Activated CD8-positive, alpha-beta T cell treated with anti-CD3 and anti-CD28 coated beads, Interleukin-2, amount 10 ng/mL, durations not matched to agents 7 days and 5 days (primary cell): ENCODE data around the gene PPP1R27. TPM values are rescaled to one million over a fixed set of nuclear protein-coding genes. Genes with fewer than 3 reads are reported as not detected.
"Not testable (repeated sequence)": the region's sequence is repeated elsewhere in the genome, so short reads cannot be mapped to it uniquely, and the experiment has no call there.

Source experiments
- ATAC-seq: fragments of 150-1000 bp; cut with Tn5 transposase; one replicate; pipeline ENCODE4 v1.10.0; 2021; ENCODE audit warnings: moderate library complexity
- CTCF ChIA-PET: fragments of 350-600 bp; sonication (Branson Sonifier 250); formaldehyde crosslinking; loops from one replicate; lab custom pipeline; 2021; ENCODE audit warnings: antibody characterized with exemption; lab: Charles Lee
- POLR2A ChIA-PET: fragments of 350-600 bp; sonication (Branson Sonifier 250); formaldehyde crosslinking; loops from one replicate; lab custom pipeline; 2021; ENCODE audit warnings: antibody characterized with exemption; lab: Charles Lee
- DNase-seq: peaks from one replicate; pipeline ENCODE4 v3.0.0-alpha.2; 2020
- H3K27ac Mint-ChIP-seq: one replicate; pipeline ENCODE4 v1.8.0; 2021; ENCODE audit warnings: mild to moderate bottlenecking, mixed read lengths
- H3K27me3 Mint-ChIP-seq: one replicate; pipeline ENCODE4 v1.8.0; 2021; ENCODE audit warnings: low read depth, mixed read lengths
- H3K36me3 Mint-ChIP-seq: one replicate; pipeline ENCODE4 v1.8.0; 2021; ENCODE audit warnings: low read depth, mixed read lengths
- H3K4me1 Mint-ChIP-seq: one replicate; pipeline ENCODE4 v1.8.0; 2021; ENCODE audit warnings: low read depth, mixed read lengths
- H3K4me3 Mint-ChIP-seq: one replicate; pipeline ENCODE4 v1.8.0; 2021; ENCODE audit warnings: mild to moderate bottlenecking, mixed read lengths
- H3K9me3 Mint-ChIP-seq: one replicate; pipeline ENCODE4 v1.8.0; 2022; ENCODE audit warnings: mixed read lengths; ENCODE audit not compliant: insufficient read depth
- total RNA-seq, 2 experiments: library from RNA; stranded (reverse); gene quantifications; one replicate each; pipeline ENCODE4 v1.2.3, GENCODE V29; 2021

The PPP1R27 gene
- total RNA-seq, 2 experiments from 2014 or later = not detected

DNA sequence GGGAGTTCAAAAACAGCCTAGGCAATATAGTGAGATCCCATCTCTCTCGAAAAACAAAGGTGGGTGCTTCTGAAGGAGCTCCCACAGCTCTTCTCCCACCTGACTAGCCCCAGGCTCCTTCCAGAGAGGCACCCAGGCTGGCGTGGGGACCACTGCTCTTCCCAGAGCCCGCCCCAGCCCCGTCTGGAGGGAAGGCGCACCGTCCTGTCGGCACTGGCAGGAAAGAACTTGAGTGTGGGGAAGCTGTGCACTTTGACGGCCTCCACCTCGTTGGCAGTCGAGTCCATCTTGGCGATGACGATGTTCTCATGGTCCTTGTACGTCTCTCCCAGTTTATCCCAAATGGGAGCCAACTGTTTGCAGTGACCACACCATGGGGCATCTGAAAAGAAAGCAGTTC is 10.5 kb upstream of the PPP1R27 start:
- Mint-ChIP-seq H3K27ac (no peak overlapping the region), H3K9me3 (no peaks in the 10 kb centered on the region), H3K4me1 (no peaks in the 10 kb centered on the region), H3K4me3 (no peak overlapping the region), H3K36me3 (peaks cover 44% of the 10 kb centered on the region), H3K27me3 (no peaks in the 10 kb centered on the region)
- ATAC-seq = no peak
- DNase-seq = no peak
- ChIA-PET CTCF (no interaction called here), POLR2A (no interaction called here)

DNA sequence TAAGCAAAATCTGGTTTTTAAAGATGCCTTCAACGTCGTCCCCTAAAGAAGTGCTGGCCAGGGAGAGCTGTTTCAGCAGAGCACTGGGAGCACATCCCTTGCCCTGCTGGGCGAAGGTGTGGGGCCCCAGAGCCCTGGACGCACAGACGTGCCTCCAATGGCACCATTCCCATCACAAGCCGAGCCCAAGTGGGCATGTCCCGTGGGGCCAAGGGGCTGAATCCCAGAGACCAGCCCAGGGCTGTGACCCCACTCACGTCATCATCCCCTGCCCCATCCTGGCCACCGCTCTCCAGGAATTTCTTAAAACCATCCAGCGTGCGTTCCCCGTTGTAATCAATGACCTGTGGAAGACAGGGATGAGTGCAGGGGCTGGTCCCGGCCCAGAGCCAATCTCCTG is 10.0 kb upstream of the PPP1R27 start:
- DNase-seq = no peak
- H3K4me3 Mint-ChIP-seq = no peak overlapping the region
- H3K9me3 Mint-ChIP-seq = no peaks in the 10 kb centered on the region
- peaks cover 44% of the 10 kb centered on the region for H3K36me3 Mint-ChIP-seq
- ChIA-PET CTCF (no interaction called here), POLR2A (no interaction called here)
- no peaks in the 10 kb centered on the region for H3K27me3 Mint-ChIP-seq
- no peaks in the 10 kb centered on the region for H3K4me1 Mint-ChIP-seq
- no peak overlapping the region for H3K27ac Mint-ChIP-seq
- ATAC-seq = no peak

DNA sequence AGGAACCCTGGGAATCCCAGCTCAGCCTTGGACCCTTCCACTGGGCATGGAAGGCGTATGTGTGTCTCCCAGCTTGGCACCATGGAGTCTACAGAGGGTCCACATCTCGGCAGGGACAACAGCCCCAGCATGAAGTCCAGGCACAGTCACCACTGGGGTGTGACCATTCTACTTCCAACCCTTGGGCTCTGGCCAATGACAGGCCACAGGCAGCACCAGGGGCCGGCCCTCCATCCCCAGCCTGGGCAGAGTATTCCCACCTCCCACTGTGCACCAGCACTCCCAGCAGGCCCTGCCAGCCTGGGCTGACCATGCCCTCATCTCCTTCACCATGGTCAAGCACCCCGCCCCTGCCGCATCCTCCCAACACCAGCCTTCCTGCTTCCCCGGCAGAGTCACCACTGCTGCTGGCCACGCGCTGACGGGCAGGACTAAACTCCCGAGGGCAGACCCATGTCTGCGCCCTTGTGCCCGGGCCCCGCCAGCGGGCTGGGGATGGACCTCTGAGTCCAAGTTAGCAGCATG is 9.5 kb upstream of the PPP1R27 start:
- Mint-ChIP-seq H3K27ac (no peak overlapping the region), H3K4me3 (no peak overlapping the region), H3K9me3 (no peaks in the 10 kb centered on the region), H3K27me3 (no peaks in the 10 kb centered on the region), H3K36me3 (peaks cover 44% of the 10 kb centered on the region), H3K4me1 (no peaks in the 10 kb centered on the region)
- POLR2A ChIA-PET = no interaction called here
- CTCF ChIA-PET = no interaction called here
- ATAC-seq (peak; percentile 5), DNase-seq (no peak)

DNA sequence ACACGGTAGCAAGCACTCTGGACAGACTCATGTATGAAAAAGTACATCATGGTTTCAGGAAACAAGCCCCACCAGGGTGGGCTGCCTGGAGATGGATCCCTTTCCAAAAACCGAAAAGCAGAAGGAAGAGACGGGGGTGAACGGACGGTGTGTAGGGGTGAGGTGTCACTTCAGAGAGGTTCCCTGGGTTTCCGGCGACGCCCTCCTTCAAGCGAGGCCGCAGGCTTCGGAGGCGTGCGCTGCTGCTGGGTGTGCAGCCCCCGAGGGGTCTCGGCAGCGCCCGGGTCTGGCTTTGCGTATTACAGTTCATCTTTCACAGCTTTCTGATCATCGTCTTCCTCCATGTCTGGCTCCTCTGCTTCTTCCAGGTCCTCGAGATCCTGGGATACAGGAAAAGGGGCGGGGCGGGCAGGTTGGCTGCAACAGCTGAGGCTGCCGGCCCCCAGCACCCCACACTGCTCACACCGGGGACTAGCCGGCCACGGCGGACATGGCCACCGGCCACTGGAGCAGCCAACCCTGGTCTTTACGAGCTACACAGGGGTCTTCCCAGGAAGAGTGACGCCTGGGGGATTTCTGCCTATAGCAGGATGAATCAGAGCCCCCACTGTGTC is 9.0 kb upstream of the PPP1R27 start:
- H3K27me3 Mint-ChIP-seq = no peaks in the 10 kb centered on the region
- POLR2A ChIA-PET = no interaction called here
- no peak for ATAC-seq
- CTCF ChIA-PET = no interaction called here
- no peak for DNase-seq
- H3K4me3 Mint-ChIP-seq = no peak overlapping the region
- peaks cover 41% of the 10 kb centered on the region for H3K36me3 Mint-ChIP-seq
- no peaks in the 10 kb centered on the region for H3K4me1 Mint-ChIP-seq
- no peaks in the 10 kb centered on the region for H3K9me3 Mint-ChIP-seq
- H3K27ac Mint-ChIP-seq = no peak overlapping the region

DNA sequence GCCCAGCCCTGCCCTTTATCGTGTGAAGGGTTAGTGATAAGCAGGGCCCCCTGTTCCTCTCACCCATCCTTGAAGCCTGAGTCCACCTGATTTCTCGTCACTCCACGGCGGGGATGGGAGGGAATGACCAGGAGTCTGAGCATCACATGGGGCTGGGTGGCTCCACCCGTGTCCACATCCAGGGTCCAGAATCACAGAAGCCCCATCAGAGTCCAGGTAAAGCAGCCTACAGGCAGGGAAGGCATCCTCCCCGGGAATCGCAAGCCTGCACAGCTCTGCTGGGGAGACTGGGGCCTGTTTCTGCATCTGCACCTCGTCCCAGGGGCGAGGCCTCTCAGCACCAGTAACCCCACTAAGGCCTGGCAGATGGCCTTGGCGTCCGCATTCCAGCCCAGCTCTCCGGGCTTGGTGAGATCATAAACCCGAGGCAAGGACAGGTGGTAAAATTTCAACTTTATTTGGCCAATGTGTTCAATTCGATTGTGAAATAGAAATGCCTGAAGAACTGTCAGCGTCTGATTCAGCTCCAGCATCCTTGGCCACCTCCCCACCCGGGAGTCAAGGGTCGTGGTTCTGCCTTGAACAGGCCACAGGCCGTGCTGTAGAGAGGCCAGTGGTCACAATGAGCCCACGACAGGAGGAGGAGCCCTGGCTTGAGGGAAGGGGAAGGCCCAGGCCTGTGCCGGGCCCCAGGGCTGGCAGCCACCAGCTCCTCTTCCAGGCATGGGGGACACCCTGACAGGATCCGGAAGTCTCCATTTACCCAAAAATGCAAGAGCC is 8.1 kb upstream of the PPP1R27 start:
- Mint-ChIP-seq H3K9me3 (no peaks in the 10 kb centered on the region), H3K4me1 (no peaks in the 10 kb centered on the region), H3K27ac (no peak overlapping the region), H3K36me3 (peaks cover 39% of the 10 kb centered on the region), H3K4me3 (no peak overlapping the region), H3K27me3 (no peaks in the 10 kb centered on the region)
- DNase-seq = no peak
- ChIA-PET CTCF (no interaction called here), POLR2A (interaction anchor here (0.9 kb wide), 1 partner anchor 9 kb away, joined by 4 read pairs; no protein-coding TSS in a partner anchor)
- no peak for ATAC-seq

DNA sequence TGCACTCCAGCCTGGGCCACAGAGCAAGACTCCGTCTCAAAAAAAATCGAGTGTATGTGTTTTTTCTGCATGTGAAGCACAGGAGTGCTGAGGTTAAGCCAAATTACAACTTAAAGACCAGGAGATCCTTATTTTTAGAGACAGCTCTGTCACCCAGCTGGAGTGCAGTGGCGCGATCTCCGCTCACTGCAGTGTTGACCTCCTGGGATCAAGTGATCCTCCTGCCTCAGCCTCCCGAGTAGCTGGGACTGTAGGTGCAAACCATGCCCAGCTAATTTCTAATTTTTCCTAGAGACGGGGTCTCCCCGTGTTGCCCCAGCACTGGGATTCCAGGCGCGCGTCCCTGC is 7.5 kb upstream of the PPP1R27 start:
- ChIA-PET POLR2A (interaction anchor here (0.9 to 1.0 kb wide), 2 partner anchors 10 to 106 kb away, joined by 4 to 5 read pairs; no protein-coding TSS in a partner anchor), CTCF (no interaction called here)
- Mint-ChIP-seq H3K9me3 (no peaks in the 10 kb centered on the region), H3K4me3 (no peak overlapping the region), H3K36me3 (peaks cover 38% of the 10 kb centered on the region), H3K4me1 (no peaks in the 10 kb centered on the region), H3K27me3 (no peaks in the 10 kb centered on the region), H3K27ac (no peak overlapping the region)
- DNase-seq (no peak), ATAC-seq (no peak)

DNA sequence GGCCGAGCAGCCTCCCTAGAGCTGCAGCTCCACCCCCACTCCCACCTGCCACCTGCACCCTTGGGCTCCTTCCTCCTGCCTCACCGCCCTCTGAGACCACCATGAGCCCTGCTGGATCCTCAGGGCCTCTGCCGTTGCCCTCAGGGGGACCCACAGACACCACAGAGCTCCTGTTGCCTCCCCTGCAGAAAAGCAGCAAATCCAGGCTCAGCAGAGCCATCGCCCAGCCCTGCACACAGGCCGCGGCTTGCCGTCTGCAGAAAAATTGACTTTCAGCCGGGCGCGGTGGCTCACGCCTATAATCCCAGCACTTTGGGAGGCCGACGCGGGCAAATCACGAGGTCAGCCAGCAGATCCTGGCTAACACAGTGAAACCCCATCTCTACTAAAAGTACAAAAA is 7.0 kb upstream of the PPP1R27 start:
- H3K4me1 Mint-ChIP-seq = no peaks in the 10 kb centered on the region
- CTCF ChIA-PET = no interaction called here
- H3K27me3 Mint-ChIP-seq = no peaks in the 10 kb centered on the region
- no peak overlapping the region for H3K4me3 Mint-ChIP-seq
- no peak for DNase-seq
- no peak for ATAC-seq
- no peaks in the 10 kb centered on the region for H3K9me3 Mint-ChIP-seq
- no peak overlapping the region for H3K27ac Mint-ChIP-seq
- H3K36me3 Mint-ChIP-seq = peaks cover 33% of the 10 kb centered on the region
- POLR2A ChIA-PET = interaction anchor here (1.0 kb wide), 1 partner anchor 106 kb away, joined by 5 read pairs; no protein-coding TSS in a partner anchor

DNA sequence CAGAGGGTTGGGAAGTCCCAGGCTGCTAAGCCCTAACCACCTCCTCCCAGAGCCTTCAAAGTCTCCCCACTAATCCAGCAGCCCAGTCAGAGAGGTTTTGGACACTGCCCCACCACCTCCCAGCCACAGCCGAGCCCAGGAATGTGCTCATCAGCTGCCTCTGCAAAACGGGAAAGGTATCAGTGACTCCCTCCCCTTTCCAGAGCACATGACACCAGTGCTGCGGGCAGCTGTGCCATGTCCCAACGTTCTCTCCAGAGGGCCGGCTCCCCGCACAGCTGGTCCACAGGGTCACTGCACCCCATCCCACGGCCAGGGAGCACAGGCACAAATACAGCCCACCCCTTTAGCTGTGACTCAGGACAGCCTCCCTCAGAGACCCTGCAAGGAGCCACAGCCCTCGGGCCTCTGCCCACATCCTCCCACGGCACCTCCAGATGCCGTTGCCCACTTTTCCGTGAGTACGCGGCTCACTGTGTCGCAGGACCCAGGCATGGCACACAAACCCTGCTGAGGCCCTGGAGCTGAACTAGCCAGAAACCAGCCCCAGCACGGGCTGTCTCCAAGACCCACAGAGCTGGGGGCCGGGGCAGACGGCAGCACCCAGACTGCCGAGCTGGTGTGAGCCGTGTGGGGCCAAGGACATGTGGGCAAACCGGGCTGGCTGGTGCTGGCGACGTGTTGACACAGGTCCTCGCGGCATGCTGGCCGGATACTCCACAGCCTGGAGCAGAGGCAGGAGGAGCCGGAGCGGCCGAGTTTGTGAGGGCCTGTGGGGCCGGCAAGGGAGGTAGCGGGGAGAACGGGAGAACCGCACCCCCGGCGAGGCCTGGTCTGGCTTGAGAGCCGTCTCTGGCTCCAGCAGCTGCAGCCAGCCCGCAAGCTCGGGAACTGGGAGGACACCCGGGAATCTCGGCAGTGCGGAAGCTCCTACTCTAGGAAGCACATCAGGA is 6.3 kb upstream of the PPP1R27 start:
- H3K9me3 Mint-ChIP-seq = no peaks in the 10 kb centered on the region
- peaks cover 28% of the 10 kb centered on the region for H3K36me3 Mint-ChIP-seq
- ChIA-PET POLR2A (interaction anchor here (0.9 to 1.6 kb wide), 4 partner anchors 10 to 105 kb away, joined by 3 to 7 read pairs (median 4); no protein-coding TSS in a partner anchor), CTCF (interaction anchor here (0.6 kb wide), 1 partner anchor 13 kb away, joined by 3 read pairs; no protein-coding TSS in a partner anchor)
- DNase-seq = no peak
- no peaks in the 10 kb centered on the region for H3K27me3 Mint-ChIP-seq
- no peak overlapping the region for H3K4me3 Mint-ChIP-seq
- H3K4me1 Mint-ChIP-seq = no peaks in the 10 kb centered on the region
- ATAC-seq = no peak
- H3K27ac Mint-ChIP-seq = no peak overlapping the region

DNA sequence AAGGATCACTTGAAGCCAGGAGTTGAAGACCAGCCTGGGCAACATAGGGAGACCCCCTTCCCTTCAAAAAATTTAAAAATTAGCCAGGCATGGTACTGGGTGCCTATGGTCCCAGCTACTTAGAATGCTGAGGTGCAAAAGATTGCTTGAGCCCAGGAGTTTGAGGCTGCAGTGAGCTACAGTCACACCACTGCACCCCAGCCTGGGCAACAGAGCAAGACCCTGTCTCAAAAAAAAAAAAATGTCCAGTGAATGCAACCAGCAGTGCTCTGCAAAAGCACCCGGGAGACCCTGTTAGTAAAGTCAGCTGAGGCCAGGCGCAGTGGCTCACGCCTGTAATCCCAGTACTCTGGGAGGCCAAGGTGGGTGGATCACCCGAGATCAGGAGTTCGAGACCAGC is 5.2 kb upstream of the PPP1R27 start:
- CTCF ChIA-PET, DNase-seq, H3K4me3 Mint-ChIP-seq, H3K9me3 Mint-ChIP-seq, ATAC-seq, H3K27me3 Mint-ChIP-seq, H3K4me1 Mint-ChIP-seq, H3K27ac Mint-ChIP-seq: not testable (repeated sequence)
- peaks cover 19% of the 10 kb centered on the region for H3K36me3 Mint-ChIP-seq
- POLR2A ChIA-PET = interaction anchor here (0.9 to 1.6 kb wide), 2 partner anchors 11 to 15 kb away, joined by 4 to 7 read pairs; no protein-coding TSS in a partner anchor

DNA sequence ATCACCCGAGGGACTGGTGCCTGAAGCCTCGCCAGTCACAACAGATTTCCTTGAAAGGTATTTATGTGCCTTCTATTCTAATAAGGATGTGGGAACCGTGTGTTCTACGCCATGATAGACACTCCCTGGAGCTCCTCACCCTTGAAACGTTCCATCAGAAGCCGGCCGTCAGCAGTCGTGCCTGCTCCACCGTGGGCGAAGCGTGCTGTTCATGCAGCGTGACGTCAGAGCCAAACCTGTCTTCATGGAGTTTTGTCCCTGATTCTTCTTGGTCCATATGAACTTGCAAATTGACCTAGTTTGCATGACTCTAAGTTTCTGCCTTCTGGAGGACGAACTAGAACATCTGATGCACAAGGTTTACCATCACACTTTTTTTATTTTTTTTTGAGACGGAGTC is 4.5 kb upstream of the PPP1R27 start:
- CTCF ChIA-PET = no interaction called here
- Mint-ChIP-seq H3K27ac (no peak overlapping the region), H3K36me3 (peaks cover 12% of the 10 kb centered on the region), H3K9me3 (no peaks in the 10 kb centered on the region), H3K4me3 (no peak overlapping the region), H3K4me1 (no peaks in the 10 kb centered on the region), H3K27me3 (no peaks in the 10 kb centered on the region)
- ATAC-seq = no peak
- POLR2A ChIA-PET = interaction anchor here (1.6 kb wide), 1 partner anchor 12 kb away, joined by 4 read pairs; no protein-coding TSS in a partner anchor
- no peak for DNase-seq

DNA sequence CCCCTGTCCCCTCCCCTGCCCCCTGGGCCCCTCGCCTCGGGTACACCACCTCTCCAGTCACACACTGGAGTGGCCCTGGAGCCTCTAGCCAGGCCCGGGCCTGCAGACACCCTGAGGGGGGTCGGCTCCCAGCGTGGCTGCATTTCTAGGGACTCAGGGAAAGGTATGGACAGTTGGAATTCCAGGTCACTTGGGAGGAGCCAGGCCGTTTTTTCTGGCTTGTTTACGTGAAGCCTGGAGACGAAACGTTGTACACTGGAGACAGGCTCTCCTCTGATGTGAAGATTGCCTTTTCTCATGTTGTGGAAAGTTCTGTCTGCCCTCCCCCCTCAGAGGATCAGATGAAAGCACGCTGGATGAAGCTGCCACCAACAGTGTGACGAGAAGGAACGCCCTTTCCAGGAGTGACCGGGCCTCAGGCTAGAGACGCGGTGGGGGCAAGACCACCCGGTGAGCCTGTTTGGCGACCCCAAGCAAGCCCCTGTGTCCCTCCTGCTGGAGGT is 4.0 kb upstream of the PPP1R27 start:
- no peak overlapping the region for H3K4me3 Mint-ChIP-seq
- CTCF ChIA-PET = no interaction called here
- H3K27me3 Mint-ChIP-seq = no peaks in the 10 kb centered on the region
- no peaks in the 10 kb centered on the region for H3K9me3 Mint-ChIP-seq
- peaks cover 3% of the 10 kb centered on the region for H3K4me1 Mint-ChIP-seq
- POLR2A ChIA-PET = interaction anchor here (1.6 kb wide), 1 partner anchor 13 kb away, joined by 4 read pairs; no protein-coding TSS in a partner anchor
- DNase-seq (no peak), ATAC-seq (no peak)
- peaks cover 7% of the 10 kb centered on the region for H3K36me3 Mint-ChIP-seq
- no peak overlapping the region for H3K27ac Mint-ChIP-seq
